ENCODE data around the gene TNFRSF1B.

- TF ChIP-seq NANOG (IDR thresholded peaks at IDR 0.05; ENCODE audit: insufficient read depth, low read depth, low read length, poor library complexity, severe bottlenecking) (no peak), YY1 (IDR thresholded peaks at IDR 0.05; ENCODE audit: low read depth, low read length) (no peak), SRF (IDR thresholded peaks at IDR 0.05; ENCODE audit: low read depth, low read length) (no peak), GTF2F1 (IDR thresholded peaks at IDR 0.05; ENCODE audit: borderline replicate concordance, low read depth, low read length) (no peak), TCF12 (IDR thresholded peaks at IDR 0.05; ENCODE audit: low read depth, low read length) (no peak), CTCF (IDR thresholded peaks at IDR 0.05; ENCODE audit: control extremely low read depth in 1 of 3, insufficient read depth in 1 of 3, low read depth in 1 of 3, low read length in 3 of 3) (no peak), EGR1 (IDR thresholded peaks at IDR 0.05; ENCODE audit: borderline replicate concordance, low read depth, low read length) (no peak), ASH2L (IDR thresholded peaks at IDR 0.05; ENCODE audit: low read length) (no peak), POLR2AphosphoS5 (IDR thresholded peaks at IDR 0.05; ENCODE audit: low read depth, low read length) (no peak)
Measured at GRCh38 chr1:12148160-12148957, 18.4 kb upstream of the TNFRSF1B start.

Measured in H1 (cell line).